Keratinocyte (primary cell): Measurements from ENCODE around the gene PDE1A. TPM values are rescaled to one million over a fixed set of nuclear protein-coding genes. Genes with fewer than 3 reads are reported as not detected.

Source experiments
- DNase-seq: peaks from one replicate; pipeline ENCODE4 v3.0.0-alpha.2; 2011; ENCODE audit warnings: low read depth, missing footprints, low spot score
- FAIRE-seq: peaks from 2 replicates; lab custom pipeline; 2011; peaks lifted over from hg19 to GRCh38; lab: Jason Lieb, UNC
- H2AFZ ChIP-seq: 2 replicates; pipeline ENCODE4 v1.6.0; 2012; ENCODE audit warnings: low read length, control low read depth, inconsistent platforms; ENCODE audit not compliant: control insufficient read depth
- H3K27ac ChIP-seq: 2 replicates; pipeline ENCODE4 v1.5.1; 2011; ENCODE audit warnings: low read length; ENCODE audit not compliant: control insufficient read depth, insufficient read depth
- H3K27me3 ChIP-seq: 3 replicates; pipeline ENCODE4 v1.6.0; 2011; ENCODE audit warnings: low read length; ENCODE audit not compliant: control insufficient read depth, insufficient read depth; ENCODE audit errors: extremely low read depth
- H3K36me3 ChIP-seq, 2 experiments: 2 replicates in 1 of 2; 3 replicates in 1 of 2; pipeline ENCODE4 v1.5.1; 2011; ENCODE audit warnings: low read length in 2 of 2, mild to moderate bottlenecking in 1 of 2; ENCODE audit not compliant: control insufficient read depth in 2 of 2, insufficient read depth in 2 of 2; ENCODE audit errors: extremely low read depth in 1 of 2
- H3K4me1 ChIP-seq: 3 replicates; pipeline ENCODE4 v1.5.1; 2011; ENCODE audit warnings: low read length; ENCODE audit not compliant: control insufficient read depth, insufficient read depth; ENCODE audit errors: extremely low read depth
- H3K4me2 ChIP-seq: 3 replicates; pipeline ENCODE4 v1.6.0; 2011; ENCODE audit warnings: low read depth, low read length; ENCODE audit not compliant: control insufficient read depth, insufficient read depth; ENCODE audit errors: extremely low read depth
- H3K4me3 ChIP-seq, 3 experiments: fragments of 200-600 bp in 1 of 3; sonication (generic) in 1 of 3; 2 replicates in 2 of 3; 3 replicates in 1 of 3; pipeline ENCODE4 v1.5.1; 2011 to 2016; ENCODE audit warnings: low read length in 3 of 3, mild to moderate bottlenecking in 3 of 3, control low read depth in 2 of 3, inconsistent platforms in 1 of 3, low read depth in 1 of 3, mixed read lengths in 1 of 3, mixed run types in 1 of 3, moderate library complexity in 1 of 3; ENCODE audit not compliant: control insufficient read depth in 2 of 3, insufficient read depth in 2 of 3; ENCODE audit errors: extremely low read depth in 1 of 3
- H3K79me2 ChIP-seq: 2 replicates; pipeline ENCODE4 v1.6.0; 2012; ENCODE audit warnings: low read length; ENCODE audit not compliant: control insufficient read depth, insufficient read depth
- H3K9ac ChIP-seq: 3 replicates; pipeline ENCODE4 v1.6.0; 2011; ENCODE audit warnings: low read length; ENCODE audit not compliant: control insufficient read depth, insufficient read depth; ENCODE audit errors: extremely low read depth
- H3K9me1 ChIP-seq: 3 replicates; pipeline ENCODE4 v1.6.0; 2011; ENCODE audit warnings: low read length; ENCODE audit not compliant: control insufficient read depth, insufficient read depth; ENCODE audit errors: extremely low read depth
- H3K9me3 ChIP-seq: 2 replicates; pipeline ENCODE4 v1.5.1; 2012; ENCODE audit warnings: low read depth, low read length; ENCODE audit not compliant: control insufficient read depth
- H4K20me1 ChIP-seq: 3 replicates; pipeline ENCODE4 v1.6.0; 2011; ENCODE audit warnings: low read length; ENCODE audit not compliant: control insufficient read depth, insufficient read depth; ENCODE audit errors: extremely low read depth
- CTCF ChIP-seq, 3 experiments: IDR thresholded peaks in 1 of 3; conservative IDR thresholded peaks in 1 of 3; optimal IDR thresholded peaks in 1 of 3; 2 replicates in 2 of 3; 3 replicates in 1 of 3; pipeline versions ENCODE3 to v1.5.1; 2011; ENCODE audit warnings: low read length in 3 of 3, mild to moderate bottlenecking in 3 of 3, moderate library complexity in 2 of 3, control low read depth in 1 of 3, inconsistent platforms in 1 of 3; ENCODE audit not compliant: insufficient read depth in 2 of 3; ENCODE audit errors: extremely low read depth in 1 of 3
- EZH2 ChIP-seq: IDR thresholded peaks from one replicate; pipeline ENCODE4 v1.6.1; 2012; ENCODE audit warnings: inconsistent platforms, mild to moderate bottlenecking, low read length, moderate library complexity
- dilution Hi-C: fragments of 300-500 bp; cut with MboI; formaldehyde crosslinking; loops from one replicate; pipeline ENCODE4 v1.7.0; 2020; ENCODE audit warnings: low sequenced_read_pairs; ENCODE audit not compliant: extremely low pct_ligation_motif_present
- polyA plus RNA-seq, 5 experiments: library from polyadenylated mRNA; depleted of rRNA in 3 of 5; stranded (reverse) in 3 of 5; stranded (forward) in 1 of 5; unstranded in 1 of 5; fragments of >200 nt; gene quantifications; 1 replicate in 1 of 5; 2 replicates in 3 of 5; 3 replicates in 1 of 5; pipeline versions ENCODE4 v1.2.1 to v1.2.3, GENCODE V29; 2011 to 2012; ENCODE audit warnings: missing spikeins in 2 of 5, low read depth in 1 of 5, low replicate concordance in 1 of 5

The PDE1A gene
- polyA plus RNA-seq, 1 donor (not counting 4 experiments of a cell fraction or from before 2014, with no cell fraction given): 0.10 TPM

GRCh38 chr2:182436252-182436651, 9.4 kb upstream of the PDE1A start:
- dilution Hi-C loops: no loop called here
- Histone ChIP-seq H4K20me1 (no peaks in the 10 kb centered on the region), H3K4me1 (no peaks in the 10 kb centered on the region), H3K27ac (no peak overlapping the region), H3K9me1 (no peaks in the 10 kb centered on the region), H3K9me3 (no peaks in the 10 kb centered on the region), H3K27me3 (no peaks in the 10 kb centered on the region), H3K4me2 (no peak overlapping the region), H3K79me2 (no peaks in the 10 kb centered on the region), H3K36me3 (no peaks in the 10 kb centered on the region), H2AFZ (no peak overlapping the region), H3K4me3 (no peak overlapping the region), H3K9ac (no peak overlapping the region)
- no peak for DNase-seq
- FAIRE-seq: no peak
- no peak for TF ChIP-seq CTCF (optimal IDR thresholded peaks at IDR 0.05 in 1 of 3, IDR thresholded peaks at IDR 0.05 in 1 of 3, conservative IDR thresholded peaks at IDR 0.05 in 1 of 3; ENCODE audit: extremely low read depth in 1 of 3, insufficient read depth in 2 of 3, low read length in 3 of 3)
- TF ChIP-seq EZH2: no peak

- Histone ChIP-seq H3K27me3 (no peaks in the 10 kb centered on the region), H3K27ac (no peak overlapping the region), H4K20me1 (no peaks in the 10 kb centered on the region), H3K36me3 (no peaks in the 10 kb centered on the region), H3K4me3 (no peak overlapping the region), H3K4me1 (no peaks in the 10 kb centered on the region), H3K9ac (no peak overlapping the region), H3K79me2 (no peaks in the 10 kb centered on the region), H3K4me2 (no peak overlapping the region), H3K9me3 (no peaks in the 10 kb centered on the region), H3K9me1 (no peaks in the 10 kb centered on the region), H2AFZ (no peak overlapping the region)
- dilution Hi-C loops: no loop called here
- no peak for TF ChIP-seq EZH2
- DNase-seq (no peak), FAIRE-seq (no peak)
Measured at GRCh38 chr2:182435754-182436153, 8.9 kb upstream of the PDE1A start.

GRCh38 chr2:182432051-182432450, 5.2 kb upstream of the PDE1A start:
- Histone ChIP-seq H3K27ac (no peak overlapping the region), H3K27me3 (no peaks in the 10 kb centered on the region), H3K9ac (no peak overlapping the region), H3K4me2 (no peak overlapping the region), H4K20me1 (no peaks in the 10 kb centered on the region), H3K9me1 (no peaks in the 10 kb centered on the region), H3K4me1 (no peaks in the 10 kb centered on the region), H3K79me2 (no peaks in the 10 kb centered on the region), H3K4me3 (no peak overlapping the region), H3K36me3 (no peaks in the 10 kb centered on the region), H3K9me3 (no peaks in the 10 kb centered on the region), H2AFZ (no peak overlapping the region)
- DNase-seq (no peak), FAIRE-seq (no peak)
- no peak for TF ChIP-seq CTCF (optimal IDR thresholded peaks at IDR 0.05 in 1 of 3, IDR thresholded peaks at IDR 0.05 in 1 of 3, conservative IDR thresholded peaks at IDR 0.05 in 1 of 3; ENCODE audit: extremely low read depth in 1 of 3, insufficient read depth in 2 of 3, low read length in 3 of 3)
- TF ChIP-seq EZH2: no peak
- dilution Hi-C loops: no loop called here
